HUDEP-2 (cell line): Measurements from ENCODE around the gene KIF16B.
"Not testable (repeated sequence)": the region's sequence is repeated elsewhere in the genome, so short reads cannot be mapped to it uniquely, and the experiment has no call there.

Experiments
- DNase-seq, 76 experiments: peaks; one replicate each; lab custom pipeline; 2025; ENCODE audit not compliant: unreplicated experiment in 76 of 76; lab: John Stamatoyannopoulos, UW

The KIF16B gene

DNA sequence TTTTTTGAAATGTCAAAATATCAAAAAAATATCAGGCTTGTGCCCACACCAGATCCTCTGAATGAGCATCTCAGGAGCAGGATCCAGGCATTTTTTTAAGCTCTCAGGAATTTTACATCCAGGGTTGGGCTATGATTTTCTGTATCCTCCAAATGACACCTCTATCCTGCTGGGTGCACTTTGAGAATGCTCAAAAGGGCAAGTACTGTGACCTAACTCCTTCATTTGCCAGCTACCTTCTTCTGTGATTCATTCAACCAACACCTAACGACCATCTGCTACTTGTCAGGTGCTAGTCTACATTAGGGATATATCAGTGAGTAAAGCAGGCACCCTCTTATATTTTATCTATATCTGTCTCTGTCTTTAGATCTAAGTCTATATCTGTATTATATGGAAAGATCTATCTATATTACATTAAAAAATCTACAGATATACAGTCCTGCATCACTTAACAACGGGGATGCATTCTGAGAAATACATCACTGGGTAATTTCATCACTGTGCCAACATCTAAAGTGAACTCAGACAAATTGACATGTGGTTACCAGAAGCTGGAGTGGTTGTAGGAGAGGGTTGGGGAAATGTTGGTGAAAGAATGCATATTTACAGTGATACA lies 131.6 kb downstream of the KIF16B start:
- no peak for DNase-seq

- DNase-seq = no peak
These were observed 132.6 kb downstream of the KIF16B start for GRCh38 chr20:16440686-16441085.

DNA sequence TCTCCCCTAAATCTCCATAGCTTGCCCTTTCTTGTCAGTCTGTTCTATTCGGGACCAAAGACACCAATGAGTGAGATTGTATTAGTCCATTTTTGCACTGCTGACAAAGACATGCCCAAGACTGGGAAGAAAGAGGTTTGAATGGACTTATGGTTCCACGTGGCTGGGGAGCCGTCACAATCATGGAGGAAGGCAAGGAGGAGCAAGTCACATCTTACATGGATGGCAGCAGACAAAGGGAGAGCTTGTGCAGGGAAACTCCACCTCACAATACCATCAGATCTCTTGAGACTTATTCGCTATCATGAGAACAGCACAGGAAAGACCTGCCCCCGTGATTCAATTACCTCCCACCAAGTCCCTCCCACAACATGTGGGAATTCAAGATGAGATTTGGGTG lies 133.7 kb downstream of the KIF16B start:
- DNase-seq = not testable (repeated sequence)

DNA sequence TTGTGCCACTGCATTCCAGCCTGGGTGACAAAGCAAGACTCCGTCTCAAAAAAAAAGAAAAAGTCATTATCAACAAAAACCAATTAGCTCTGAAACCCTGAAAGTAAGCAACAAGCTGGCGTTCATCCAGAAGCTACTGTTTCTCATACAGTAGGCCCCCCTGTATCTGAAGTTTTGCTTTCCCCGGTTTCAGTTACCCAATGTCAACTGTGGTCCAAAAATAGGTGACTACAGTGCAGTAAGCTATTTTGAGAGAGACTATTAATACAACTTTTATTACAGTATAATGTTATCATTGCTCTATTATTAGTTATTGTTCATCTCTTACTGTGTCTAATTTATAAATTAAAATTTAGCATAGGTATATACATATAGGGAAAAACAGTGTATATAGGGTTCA lies 135.1 kb downstream of the KIF16B start:
- no peak for DNase-seq

DNA sequence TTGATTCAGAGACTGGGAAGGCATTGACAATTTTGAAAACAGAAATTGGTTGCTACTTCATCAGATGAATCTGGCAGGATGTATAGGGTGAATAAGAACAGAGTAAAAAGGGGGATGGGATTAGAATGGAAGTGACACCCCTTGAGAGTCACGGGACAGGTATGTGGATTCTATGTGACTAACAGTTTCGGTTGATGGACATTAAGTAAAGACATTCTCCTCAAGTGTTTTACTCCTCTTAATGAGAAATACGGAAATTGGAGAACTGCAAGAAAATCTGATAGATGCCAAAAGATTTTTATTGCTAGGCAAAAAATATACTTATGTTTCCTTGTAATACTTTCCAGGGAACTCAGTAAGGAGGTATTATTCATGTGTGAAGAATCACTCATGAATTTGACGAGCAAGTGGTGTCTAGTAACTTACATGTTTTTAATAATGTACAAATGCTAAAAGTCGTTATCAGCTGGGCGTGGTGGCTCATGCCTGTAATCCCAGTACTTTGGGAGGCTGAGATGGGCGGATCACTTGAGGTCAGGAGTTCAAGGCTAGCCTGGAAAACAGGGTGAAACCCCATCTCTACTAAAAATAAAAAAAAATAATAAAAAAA lies 135.8 kb downstream of the KIF16B start:
- DNase-seq = no peak

- DNase-seq = peak in 53 of 76 experiments; percentile 2 to 68 (median 35)
These were observed 139.1 kb downstream of the KIF16B start for GRCh38 chr20:16434062-16434664.

GRCh38 chr20:16433293-16433580 lies 140.0 kb downstream of the KIF16B start:
- no peak for DNase-seq

GRCh38 chr20:16432466-16433292 lies 140.6 kb downstream of the KIF16B start:
- no peak for DNase-seq

DNA sequence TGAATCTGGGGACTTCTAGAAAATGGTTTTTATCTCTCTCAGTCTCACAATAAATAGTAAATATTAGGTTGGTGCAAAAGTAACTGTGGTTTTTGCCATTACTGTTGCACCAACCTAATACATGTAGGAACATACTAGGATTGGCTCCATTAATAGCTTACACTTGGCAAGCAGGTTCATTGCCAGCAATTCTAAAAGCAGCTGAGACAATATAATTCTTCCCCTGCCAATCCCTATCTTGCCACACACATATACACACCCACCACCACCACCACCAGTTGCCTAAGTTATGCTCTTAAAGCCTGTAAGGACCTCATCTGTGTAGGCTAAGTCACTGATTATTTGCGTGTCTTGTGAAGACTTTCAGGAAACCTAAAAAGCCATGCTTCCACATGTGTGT lies 145.1 kb downstream of the KIF16B start:
- DNase-seq = no peak

DNA sequence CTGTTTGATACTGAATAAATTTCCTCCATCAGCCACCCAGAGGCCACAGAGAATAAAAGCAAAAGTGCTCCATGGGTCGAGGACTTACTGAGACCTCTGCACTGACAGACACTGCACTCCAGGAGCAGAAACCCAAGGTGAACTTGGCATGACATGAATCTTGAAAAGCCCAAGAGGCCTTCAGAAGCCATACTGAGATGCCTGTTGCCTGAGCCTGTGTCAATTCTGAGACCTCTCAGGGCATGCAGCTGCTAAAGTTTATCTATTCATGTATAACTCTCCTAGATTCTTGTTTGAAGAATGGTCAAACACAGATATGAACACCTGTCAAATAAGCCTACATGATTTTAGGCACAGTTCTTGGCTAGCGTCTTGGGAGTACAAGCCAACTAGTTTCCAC lies 145.7 kb downstream of the KIF16B start:
- DNase-seq = no peak

DNA sequence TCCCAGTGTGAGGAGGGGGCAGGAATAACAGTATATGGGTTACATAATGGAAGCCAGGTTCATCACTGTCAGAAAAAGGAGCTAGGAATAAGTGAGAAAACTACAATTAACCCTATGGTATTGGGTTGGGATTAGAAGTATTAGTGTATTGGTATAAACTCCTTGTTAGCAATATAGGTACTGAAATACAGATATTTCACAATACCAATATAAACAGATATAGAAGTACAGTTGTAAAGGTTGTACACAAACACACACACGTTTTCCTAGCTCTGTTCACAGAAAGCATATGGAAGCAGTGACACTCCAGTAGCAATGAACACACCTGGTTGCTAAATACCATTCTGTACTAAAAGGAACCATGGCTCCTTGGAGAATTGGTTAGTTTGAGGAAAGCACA lies 148.5 kb downstream of the KIF16B start:
- DNase-seq = no peak

- no peak for DNase-seq
These were observed 149.7 kb downstream of the KIF16B start for GRCh38 chr20:16423311-16424212.

DNA sequence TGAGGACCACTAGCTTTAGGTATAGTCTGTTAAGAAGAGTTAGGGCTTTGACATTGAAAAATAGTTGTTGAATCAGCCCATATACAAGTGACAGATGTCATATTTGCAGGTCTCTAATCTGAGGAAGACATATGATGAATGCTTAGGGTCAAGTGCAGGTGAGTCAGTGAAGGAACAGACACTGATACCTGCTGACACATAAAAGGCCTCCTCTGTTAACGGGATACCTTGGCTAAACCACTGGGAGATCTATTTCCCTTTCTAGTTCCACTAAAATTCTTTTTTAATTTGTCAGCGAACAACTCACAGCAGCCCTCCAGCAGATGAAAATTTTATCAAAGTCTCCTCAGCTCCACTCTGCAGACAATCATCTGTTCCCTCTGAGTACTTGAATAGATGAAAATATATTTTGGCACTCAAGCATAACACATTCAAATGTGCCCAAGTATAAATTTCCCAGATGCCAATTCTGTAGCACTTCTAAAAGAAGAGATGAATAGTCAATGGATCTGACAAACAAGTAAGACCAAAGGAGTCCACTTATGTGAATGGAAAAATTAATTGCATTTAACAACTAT lies 154.0 kb downstream of the KIF16B start:
- no peak for DNase-seq

GRCh38 chr20:16418616-16419015 lies 154.6 kb downstream of the KIF16B start:
- no peak for DNase-seq

- no peak for DNase-seq
These were observed 156.2 kb downstream of the KIF16B start for GRCh38 chr20:16417001-16417400.

GRCh38 chr20:16415071-16416053 lies 157.9 kb downstream of the KIF16B start:
- no peak for DNase-seq

DNA sequence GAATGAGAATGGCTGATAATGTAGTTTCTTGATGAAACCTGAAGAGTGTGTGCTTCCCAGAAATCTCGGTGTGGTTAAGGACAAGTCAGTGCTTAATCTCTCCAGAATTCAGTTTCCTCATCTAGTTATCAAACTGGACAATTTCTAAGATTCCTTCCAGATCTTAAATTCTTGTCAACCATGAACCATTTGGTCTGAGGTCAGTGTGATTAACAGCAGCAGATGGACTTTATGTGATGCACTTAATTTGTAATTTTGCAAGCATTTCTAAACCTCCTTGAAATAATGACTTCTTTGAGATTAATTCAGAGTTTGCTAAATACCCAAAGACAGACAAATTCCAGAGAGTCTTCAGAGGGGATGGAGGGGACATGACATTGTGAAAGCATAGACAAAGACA lies 160.3 kb downstream of the KIF16B start:
- no peak for DNase-seq

GRCh38 chr20:16411361-16411760 lies 161.9 kb downstream of the KIF16B start:
- peak in 13 of 76 experiments; percentile 3 to 51 (median 14) for DNase-seq

DNA sequence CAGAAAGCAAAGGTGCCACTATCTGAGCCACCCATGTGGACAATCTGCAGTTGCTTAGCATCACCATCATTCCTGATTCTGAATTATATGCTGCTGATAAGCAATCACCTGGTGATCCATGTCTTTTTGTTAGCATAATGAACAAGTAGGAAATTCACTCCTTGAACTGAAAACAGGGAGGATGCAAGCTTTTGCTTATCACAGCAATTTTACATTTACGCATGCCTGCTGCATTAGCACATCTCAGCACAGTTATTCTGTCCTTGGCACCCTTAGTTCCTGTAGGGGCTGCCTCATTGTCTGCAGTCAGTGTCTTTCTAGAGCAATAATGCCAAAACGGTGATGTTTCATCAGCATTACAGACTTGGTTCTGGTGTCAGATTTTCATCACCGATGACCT lies 162.6 kb downstream of the KIF16B start:
- no peak for DNase-seq
